ENCODE results near the gene NUAK2.
"Not testable (repeated sequence)": the region's sequence is repeated elsewhere in the genome, so short reads cannot be mapped to it uniquely, and the experiment has no call there.

The NUAK2 gene

GRCh38 chr1:205283270-205284147 is 38.0 kb downstream of the NUAK2 start:
- no peak overlapping the region for H3K4me3 ChIP-seq (ENCODE audit: low read depth, low read length)
- DNase-seq (ENCODE audit: low read depth): no peak

GRCh38 chr1:205280666-205281395 is 40.7 kb downstream of the NUAK2 start:
- not testable (repeated sequence) for H3K4me3 ChIP-seq (ENCODE audit: low read depth, low read length)

DNA sequence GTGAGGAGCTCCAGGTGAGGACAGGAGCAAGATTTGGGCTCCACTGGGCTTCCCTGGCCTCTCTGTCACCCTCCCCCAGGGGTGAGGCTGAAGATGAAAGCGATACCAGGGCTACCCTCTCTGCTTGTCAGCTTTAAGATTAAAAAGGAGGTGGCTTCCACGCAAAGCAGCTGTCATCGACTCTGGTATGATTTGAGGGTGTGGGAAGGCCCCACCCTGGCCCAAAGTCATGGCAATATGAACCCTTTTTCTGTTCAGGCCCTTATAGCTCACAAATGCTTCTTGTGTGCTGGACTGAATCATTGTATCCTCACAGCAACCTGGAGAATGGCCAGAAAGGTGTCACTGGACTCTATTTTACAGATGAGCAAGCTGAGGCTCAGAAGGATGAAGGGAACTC is 41.6 kb downstream of the NUAK2 start:
- no peak overlapping the region for H3K4me3 ChIP-seq (ENCODE audit: low read depth, low read length)
- DNase-seq (ENCODE audit: low read depth): no peak

More at GRCh38 chr1:205280666-205281395, 40.7 kb downstream of the NUAK2 start:
- DNase-seq (ENCODE audit: low read depth): not testable (repeated sequence)

DNA sequence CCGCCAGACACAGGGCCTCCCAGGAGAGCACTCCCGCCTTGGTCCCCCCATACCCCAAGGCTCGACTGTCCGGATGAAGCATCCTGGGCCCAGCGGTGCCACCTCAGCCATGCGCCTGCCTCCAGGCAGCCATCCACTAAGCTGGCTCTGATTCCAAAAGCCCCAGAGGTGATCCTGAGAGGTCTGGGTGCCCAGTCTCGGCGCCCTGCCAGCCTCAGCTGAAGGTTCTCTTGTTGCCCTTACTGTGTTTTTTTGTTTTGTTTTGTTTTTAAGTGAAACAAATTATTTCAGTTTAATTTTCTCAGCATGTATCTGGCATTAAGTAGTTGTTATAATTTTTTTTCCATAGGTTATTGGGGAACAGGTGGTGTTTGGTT is 44.9 kb downstream of the NUAK2 start:
- H3K4me3 ChIP-seq (ENCODE audit: low read depth, low read length): no peak overlapping the region
- no peak for DNase-seq (ENCODE audit: low read depth)

GRCh38 chr1:205275916-205276688 is 45.4 kb downstream of the NUAK2 start:
- DNase-seq (ENCODE audit: low read depth): no peak
- no peak overlapping the region for H3K4me3 ChIP-seq (ENCODE audit: low read depth, low read length)

GRCh38 chr1:205275133-205275532 is 46.4 kb downstream of the NUAK2 start:
- no peak overlapping the region for H3K4me3 ChIP-seq (ENCODE audit: low read depth, low read length)
- DNase-seq (ENCODE audit: low read depth): no peak

DNA sequence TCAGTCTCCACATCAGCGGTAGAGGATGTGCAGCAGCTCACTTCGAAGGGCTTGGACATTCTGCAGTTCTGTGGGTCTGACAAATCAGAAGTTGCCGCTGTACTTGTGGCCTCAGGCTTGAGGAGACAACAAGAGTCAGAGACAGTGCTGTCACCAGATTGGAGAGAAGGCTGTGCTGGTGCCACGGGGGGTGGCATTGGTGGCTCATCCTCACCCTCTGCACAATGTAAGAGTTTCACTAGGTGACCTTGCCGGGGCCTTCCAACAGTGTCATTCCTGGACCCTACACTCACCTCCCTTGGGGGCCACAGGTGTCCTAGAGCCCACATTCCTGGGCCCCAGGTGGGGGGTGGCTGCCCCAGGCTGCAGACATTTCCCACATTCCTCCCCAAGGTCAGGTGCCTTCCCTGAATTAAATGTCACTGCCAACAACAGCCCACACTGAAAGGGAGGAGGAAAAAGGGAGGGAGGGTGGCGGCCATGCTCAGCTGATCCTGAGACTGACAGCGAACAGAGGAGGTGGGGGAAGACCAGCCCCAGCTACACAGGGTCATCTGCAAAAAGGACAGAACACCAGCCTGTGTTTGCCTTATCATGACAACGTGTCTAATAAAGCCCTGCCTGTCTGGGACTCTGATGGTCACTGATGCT is 47.4 kb downstream of the NUAK2 start:
- H3K4me3 ChIP-seq (ENCODE audit: low read depth, low read length): no peak overlapping the region
- no peak for DNase-seq (ENCODE audit: low read depth)

DNA sequence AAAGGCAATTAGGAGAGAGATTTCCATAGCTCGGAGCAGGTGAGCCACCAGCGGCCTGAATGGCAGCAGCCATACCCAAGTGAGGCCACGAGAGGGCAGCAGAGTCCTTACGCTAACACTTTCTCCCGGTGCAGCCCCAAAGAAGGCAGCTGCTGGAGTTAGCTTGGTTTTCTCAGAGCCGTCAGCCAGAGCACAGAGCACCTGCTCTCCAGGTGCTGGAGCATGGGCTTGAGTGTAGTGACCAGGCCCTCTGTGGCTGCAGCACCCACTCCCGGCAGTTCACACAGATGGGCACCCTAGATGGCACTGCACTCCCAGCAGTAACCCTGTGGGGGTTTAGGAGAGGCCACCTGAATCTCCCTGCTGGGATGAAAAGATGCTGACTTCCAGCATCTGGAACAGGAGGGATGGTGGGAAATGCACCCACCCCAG is 48.0 kb downstream of the NUAK2 start:
- no peak for DNase-seq (ENCODE audit: low read depth)
- H3K4me3 ChIP-seq (ENCODE audit: low read depth, low read length): no peak overlapping the region

GRCh38 chr1:205272536-205272935 is 49.0 kb downstream of the NUAK2 start:
- H3K4me3 ChIP-seq (ENCODE audit: low read depth, low read length): no peak overlapping the region
- DNase-seq (ENCODE audit: low read depth): no peak

- DNase-seq (ENCODE audit: low read depth): no peak
- no peak overlapping the region for H3K4me3 ChIP-seq (ENCODE audit: low read depth, low read length)
Observed at GRCh38 chr1:205271745-205272144, 49.8 kb downstream of the NUAK2 start.

- no peak for DNase-seq (ENCODE audit: low read depth)
Observed at GRCh38 chr1:205271277-205271676, 50.3 kb downstream of the NUAK2 start.

GRCh38 chr1:205270764-205271163 is 50.8 kb downstream of the NUAK2 start:
- no peak overlapping the region for H3K4me3 ChIP-seq (ENCODE audit: low read depth, low read length)
- no peak for DNase-seq (ENCODE audit: low read depth)

More at GRCh38 chr1:205271277-205271676, 50.3 kb downstream of the NUAK2 start:
- no peak overlapping the region for H3K4me3 ChIP-seq (ENCODE audit: low read depth, low read length)

GRCh38 chr1:205270271-205270670 is 51.3 kb downstream of the NUAK2 start:
- DNase-seq (ENCODE audit: low read depth): no peak
- no peak overlapping the region for H3K4me3 ChIP-seq (ENCODE audit: low read depth, low read length)

- H3K4me3 ChIP-seq (ENCODE audit: low read depth, low read length): no peak overlapping the region
- DNase-seq (ENCODE audit: low read depth): no peak
Observed at GRCh38 chr1:205269711-205270110, 51.8 kb downstream of the NUAK2 start.

- H3K4me3 ChIP-seq (ENCODE audit: low read depth, low read length): no peak overlapping the region
- DNase-seq (ENCODE audit: low read depth): no peak
Observed at GRCh38 chr1:205268846-205269680, 52.5 kb downstream of the NUAK2 start.

DNA sequence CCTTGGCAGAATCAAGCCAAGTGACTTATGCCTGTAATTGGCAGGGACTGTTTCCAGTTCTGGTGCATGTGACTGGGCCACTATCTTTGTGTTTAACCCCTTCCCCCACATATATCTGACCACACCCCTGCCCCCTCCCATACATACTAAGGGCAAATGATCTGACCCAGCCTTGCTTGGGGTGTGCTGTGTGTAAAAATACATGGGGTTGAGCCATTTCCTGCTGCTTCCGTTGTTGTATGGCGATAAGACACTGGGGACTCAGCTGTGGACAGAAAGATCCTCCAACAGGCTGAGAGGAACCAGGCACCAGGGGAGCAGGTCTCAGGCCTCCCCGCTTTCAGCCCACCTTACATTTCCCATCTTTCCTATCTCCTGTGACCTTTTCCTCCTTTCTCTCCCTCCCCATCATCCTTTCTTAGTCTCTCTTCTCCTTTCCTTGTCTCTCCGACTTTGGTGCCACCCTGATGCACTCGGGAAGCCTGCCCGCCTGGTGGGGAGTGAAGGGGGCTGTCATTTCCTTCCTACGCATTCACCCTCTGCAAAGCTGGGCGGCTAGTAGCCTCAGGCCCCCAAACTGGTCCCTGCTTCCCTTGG is 54.1 kb downstream of the NUAK2 start:
- no peak overlapping the region for H3K4me3 ChIP-seq (ENCODE audit: low read depth, low read length)
- no peak for DNase-seq (ENCODE audit: low read depth)

DNA sequence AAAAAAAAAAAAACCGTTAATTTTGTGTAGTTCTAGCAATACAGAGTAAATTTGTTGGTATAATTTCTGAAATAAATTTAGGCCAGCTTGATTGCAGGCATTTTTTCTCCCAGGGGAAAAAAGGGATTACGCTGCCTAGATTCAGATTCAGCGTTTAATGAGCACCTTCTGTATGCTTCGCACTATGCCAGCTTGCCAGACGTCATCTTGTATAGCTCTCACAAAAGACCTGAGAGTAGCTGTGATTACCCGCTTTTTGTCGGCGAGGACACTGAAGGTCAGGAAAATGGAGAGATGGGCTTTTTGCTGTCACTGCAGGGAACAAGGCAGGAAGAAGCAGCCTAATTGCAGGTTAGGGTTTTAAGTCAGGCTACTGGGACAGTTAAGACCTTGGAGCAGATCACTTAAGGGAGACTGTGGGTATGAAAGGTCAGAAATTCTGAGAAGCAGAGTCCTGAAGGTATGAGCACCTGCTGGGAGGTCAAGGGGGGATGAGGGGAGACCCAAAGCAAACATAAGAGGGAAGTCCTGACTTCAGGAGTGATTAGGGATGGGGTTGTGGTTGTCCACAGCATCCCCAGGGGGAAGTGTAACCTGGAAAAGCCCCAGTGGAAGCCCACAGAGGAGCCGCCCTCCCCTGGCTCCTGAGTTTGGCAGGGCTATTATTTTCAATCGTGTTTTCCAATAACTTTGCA is 54.8 kb downstream of the NUAK2 start:
- no peak overlapping the region for H3K4me3 ChIP-seq (ENCODE audit: low read depth, low read length)

More for the DNA sequence above, 54.8 kb downstream of the NUAK2 start:
- no peak for DNase-seq (ENCODE audit: low read depth)

Data from skeletal muscle cell (primary cell).